Effector memory CD8-positive, alpha-beta T cell (primary cell): Measurements from ENCODE around the gene C1QBP.

Experiments used
- ATAC-seq: fragments of 150-1000 bp; cut with Tn5 transposase; replicated peaks from 2 replicates; pipeline ENCODE4 v1.10.0; 2021; ENCODE audit warnings: mild to moderate bottlenecking, moderate library complexity
- DNase-seq, 3 experiments: peaks; one replicate each; pipeline ENCODE4 v3.0.0; 2021
- H3K27ac Mint-ChIP-seq, 2 donors: one replicate each; pipeline ENCODE4 v1.8.0; 2022; ENCODE audit warnings: mild to moderate bottlenecking in 2 of 2, mixed read lengths in 2 of 2, moderate library complexity in 2 of 2
- H3K27me3 Mint-ChIP-seq, 2 donors: one replicate each; pipeline ENCODE4 v1.8.0; 2022; ENCODE audit warnings: mixed read lengths in 2 of 2
- H3K36me3 Mint-ChIP-seq: one replicate; pipeline ENCODE4 v1.8.0; 2022; ENCODE audit warnings: mild to moderate bottlenecking, moderate library complexity, mixed read lengths; ENCODE audit not compliant: insufficient read depth
- H3K4me1 Mint-ChIP-seq, 2 donors: one replicate each; pipeline ENCODE4 v1.8.0; 2022; ENCODE audit warnings: low read depth in 2 of 2, mixed read lengths in 2 of 2
- H3K4me3 Mint-ChIP-seq, 2 donors: one replicate each; pipeline ENCODE4 v1.8.0; 2022; ENCODE audit warnings: mild to moderate bottlenecking in 2 of 2, mixed read lengths in 2 of 2, moderate library complexity in 2 of 2
- H3K9me3 Mint-ChIP-seq, 2 donors: one replicate each; pipeline ENCODE4 v1.8.0; 2022; ENCODE audit warnings: mixed read lengths in 2 of 2

The C1QBP gene

GRCh38 chr17:5424909-5425308, 14.0 kb downstream of the C1QBP start:
- Mint-ChIP-seq H3K4me3 (no peak overlapping the region), H3K27me3 (no peaks in the 10 kb centered on the region), H3K36me3 (peaks cover 63% of the 10 kb centered on the region), H3K4me1 (peaks cover 8 to 15% of the 10 kb centered on the region in 2 donors), H3K9me3 (no peaks in the 10 kb centered on the region), H3K27ac (peak overlapping the region in 1 of 2 donors; percentile 23)
- ATAC-seq (no peak), DNase-seq (no peak)

GRCh38 chr17:5422505-5422904, 16.4 kb downstream of the C1QBP start:
- Mint-ChIP-seq H3K9me3 (no peaks in the 10 kb centered on the region), H3K4me3 (no peak overlapping the region), H3K36me3 (peaks cover 66% of the 10 kb centered on the region), H3K27me3 (no peaks in the 10 kb centered on the region), H3K4me1 (peaks cover 11 to 15% of the 10 kb centered on the region in 2 donors), H3K27ac (no peak overlapping the region)
- DNase-seq (no peak), ATAC-seq (no peak)

- Mint-ChIP-seq H3K27ac (peak within 1 kb of the TSS; percentile 88 to 95), H3K27me3 (no peaks in the 10 kb centered on the region), H3K4me1 (peaks cover 11 to 21% of the 10 kb centered on the region in 2 donors), H3K9me3 (no peaks in the 10 kb centered on the region), H3K4me3 (peak within 1 kb of the TSS; percentile 96 to 97), H3K36me3 (peaks cover 54% of the 10 kb centered on the region)
- DNase-seq (peak in 2 of 3 experiments; percentile 74 to 76), ATAC-seq (peak; percentile 66)
These were observed 18.8 kb downstream of the C1QBP start, which contains the start of gene RPAIN for GRCh38 chr17:5419959-5420653. TSS of gene RPAIN (plus strand) at chr17:5420182. CDS start at chr17:5420211, 29 bp downstream.

GRCh38 chr17:5419356-5419958, 19.5 kb downstream of the C1QBP start, which contains the start of gene NUP88:
TSS of gene NUP88 (minus strand) at chr17:5419662. CDS start at chr17:5419650, 12 bp downstream.
- Mint-ChIP-seq H3K27ac (peak within 1 kb of the TSS; percentile 88 to 95), H3K9me3 (no peaks in the 10 kb centered on the region), H3K36me3 (peaks cover 54% of the 10 kb centered on the region), H3K4me1 (peaks cover 11 to 21% of the 10 kb centered on the region in 2 donors), H3K4me3 (peak within 1 kb of the TSS; percentile 96 to 97), H3K27me3 (no peaks in the 10 kb centered on the region)
- peak; percentile 86 for ATAC-seq
- peak; percentile 93 to 96 (median 94) for DNase-seq

- Mint-ChIP-seq H3K4me1 (peaks cover 11 to 21% of the 10 kb centered on the region in 2 donors), H3K27ac (peak overlapping the region; percentile 88 to 95), H3K27me3 (no peaks in the 10 kb centered on the region), H3K9me3 (no peaks in the 10 kb centered on the region), H3K4me3 (peak overlapping the region; percentile 96 to 97), H3K36me3 (peaks cover 54% of the 10 kb centered on the region)
- DNase-seq (peak; percentile 56 to 61 (median 59)), ATAC-seq (peak; percentile 53)
These were observed 20.0 kb downstream of the C1QBP start for GRCh38 chr17:5418858-5419355.

- Mint-ChIP-seq H3K36me3 (peaks cover 62% of the 10 kb centered on the region), H3K27ac (no peak overlapping the region), H3K4me3 (peak overlapping the region; percentile 47 to 60), H3K9me3 (no peaks in the 10 kb centered on the region), H3K27me3 (no peaks in the 10 kb centered on the region), H3K4me1 (peaks cover 23 to 38% of the 10 kb centered on the region in 2 donors)
- DNase-seq (no peak), ATAC-seq (no peak)
These were observed 22.1 kb downstream of the C1QBP start for GRCh38 chr17:5416901-5417300.

- ATAC-seq (no peak), DNase-seq (no peak)
- Mint-ChIP-seq H3K4me3 (no peak overlapping the region), H3K9me3 (no peaks in the 10 kb centered on the region), H3K4me1 (peaks cover 22 to 43% of the 10 kb centered on the region in 2 donors), H3K36me3 (peaks cover 44% of the 10 kb centered on the region), H3K27ac (no peak overlapping the region), H3K27me3 (no peaks in the 10 kb centered on the region)
These were observed 25.3 kb downstream of the C1QBP start for GRCh38 chr17:5413682-5414081.

GRCh38 chr17:5410594-5411272, 28.2 kb downstream of the C1QBP start:
- Mint-ChIP-seq H3K36me3 (peaks cover 34% of the 10 kb centered on the region), H3K9me3 (no peaks in the 10 kb centered on the region), H3K4me1 (peaks cover 19 to 31% of the 10 kb centered on the region in 2 donors), H3K27me3 (no peaks in the 10 kb centered on the region), H3K4me3 (no peak overlapping the region), H3K27ac (peak overlapping the region; percentile 24 to 81)
- DNase-seq (no peak), ATAC-seq (no peak)

- Mint-ChIP-seq H3K4me3 (no peak overlapping the region), H3K4me1 (peaks cover 19 to 25% of the 10 kb centered on the region in 2 donors), H3K36me3 (peaks cover 9% of the 10 kb centered on the region), H3K27me3 (no peaks in the 10 kb centered on the region), H3K27ac (no peak overlapping the region), H3K9me3 (no peaks in the 10 kb centered on the region)
- no peak for ATAC-seq
- DNase-seq, result no peak
These were observed 30.8 kb downstream of the C1QBP start for GRCh38 chr17:5408186-5408585.

- Mint-ChIP-seq H3K36me3 (peaks cover 4% of the 10 kb centered on the region), H3K4me1 (peaks cover 4 to 6% of the 10 kb centered on the region in 2 donors), H3K27ac (no peak overlapping the region), H3K4me3 (no peak overlapping the region), H3K27me3 (no peaks in the 10 kb centered on the region), H3K9me3 (no peaks in the 10 kb centered on the region)
- ATAC-seq (no peak), DNase-seq (no peak)
These were observed 33.6 kb downstream of the C1QBP start for GRCh38 chr17:5405400-5405799.

GRCh38 chr17:5399767-5400166, 39.2 kb downstream of the C1QBP start:
- no peak overlapping the region for H3K4me3 Mint-ChIP-seq

GRCh38 chr17:5396612-5397011, 42.3 kb downstream of the C1QBP start:
- Mint-ChIP-seq H3K4me1 (peaks cover 0 to 7% of the 10 kb centered on the region in 2 donors), H3K4me3 (no peak overlapping the region), H3K36me3 (peaks cover 85% of the 10 kb centered on the region), H3K27ac (peak overlapping the region; percentile 4 to 19), H3K27me3 (no peaks in the 10 kb centered on the region), H3K9me3 (no peaks in the 10 kb centered on the region)
- DNase-seq (no peak), ATAC-seq (no peak)

More at GRCh38 chr17:5399767-5400166, 39.2 kb downstream of the C1QBP start:
- peaks cover 58% of the 10 kb centered on the region for H3K36me3 Mint-ChIP-seq
- no peaks in the 10 kb centered on the region for H3K4me1 Mint-ChIP-seq
- no peak for DNase-seq
- no peak for ATAC-seq
- no peaks in the 10 kb centered on the region for H3K27me3 Mint-ChIP-seq
- no peaks in the 10 kb centered on the region for H3K9me3 Mint-ChIP-seq
- no peak overlapping the region for H3K27ac Mint-ChIP-seq

GRCh38 chr17:5391678-5392077, 47.3 kb downstream of the C1QBP start:
- H3K9me3 Mint-ChIP-seq, result no peaks in the 10 kb centered on the region
- no peaks in the 10 kb centered on the region for H3K27me3 Mint-ChIP-seq
- ATAC-seq (no peak), DNase-seq (no peak)
- H3K36me3 Mint-ChIP-seq, result peaks cover 92% of the 10 kb centered on the region
- no peak overlapping the region for H3K27ac Mint-ChIP-seq
- H3K4me3 Mint-ChIP-seq, result no peak overlapping the region
- peaks cover 4 to 13% of the 10 kb centered on the region in 2 donors for H3K4me1 Mint-ChIP-seq
